Endothelial cell of umbilical vein (primary cell): ENCODE data around the gene PELI3. TPM values are rescaled to one million over a fixed set of nuclear protein-coding genes. Genes with fewer than 3 reads are reported as not detected.

Experiments used
- BruUV-seq: library from RNA; stranded (reverse); fragments of 400-500 nt; replicated peaks from 2 replicates; lab custom pipeline; 2021; lab: Mats Ljungman, UMichigan
- CTCF ChIA-PET: fragments of 300-600, 350-600 bp; sonication (Branson Sonifier 250); formaldehyde crosslinking; loops from one replicate; lab custom pipeline; 2021; ENCODE audit warnings: antibody characterized with exemption, inconsistent platforms; lab: Charles Lee
- POLR2A ChIA-PET: fragments of 300-600, 350-600 bp; sonication (Branson Sonifier 250); formaldehyde crosslinking; loops from one replicate; lab custom pipeline; 2021; ENCODE audit warnings: antibody characterized with exemption, inconsistent platforms; lab: Charles Lee
- DNase-seq: peaks from one replicate; pipeline ENCODE4 v3.0.0-alpha.2; 2011; ENCODE audit warnings: low read depth, low spot score
- FAIRE-seq: peaks from 2 replicates; lab custom pipeline; 2011; peaks lifted over from hg19 to GRCh38; lab: Jason Lieb, UNC
- H2AFZ ChIP-seq: 2 replicates; pipeline ENCODE4 v1.6.0; 2012; ENCODE audit warnings: low read depth, low read length, control low read depth, inconsistent platforms
- H3K27ac ChIP-seq: 2 replicates; pipeline ENCODE4 v1.5.1; 2011; ENCODE audit warnings: low read depth, mild to moderate bottlenecking, control low read depth, low read length, moderate library complexity; ENCODE audit not compliant: insufficient read depth
- H3K27me3 ChIP-seq, 2 experiments: 2 replicates each; pipeline versions ENCODE4 v1.6.0 to v1.6.1; 2011; ENCODE audit warnings: low read length in 2 of 2, mixed read lengths in 1 of 2; ENCODE audit not compliant: control insufficient read depth in 2 of 2, insufficient read depth in 2 of 2
- H3K36me3 ChIP-seq, 2 experiments: 2 replicates in 1 of 2; 3 replicates in 1 of 2; pipeline ENCODE4 v1.5.1; 2011; ENCODE audit warnings: low read length in 2 of 2, mild to moderate bottlenecking in 1 of 2, moderate library complexity in 1 of 2; ENCODE audit not compliant: control insufficient read depth in 2 of 2, insufficient read depth in 2 of 2; ENCODE audit errors: extremely low read depth in 1 of 2
- H3K4me1 ChIP-seq: 3 replicates; pipeline ENCODE4 v1.5.1; 2011; ENCODE audit warnings: mild to moderate bottlenecking, low read length; ENCODE audit not compliant: control insufficient read depth, insufficient read depth; ENCODE audit errors: extremely low read depth
- H3K4me2 ChIP-seq: 2 replicates; pipeline ENCODE4 v1.6.1; 2011; ENCODE audit warnings: low read length, control low read depth, mixed read lengths; ENCODE audit not compliant: insufficient read depth
- H3K4me3 ChIP-seq, 3 experiments: fragments of 200-600 bp in 1 of 3; sonication (generic), shearing (Covaris generic) in 1 of 3; replicated peaks in 1 of 3; 2 replicates each; pipeline ENCODE4 v1.5.1; 2011 to 2016; ENCODE audit warnings: control low read depth in 3 of 3, low read length in 3 of 3, mild to moderate bottlenecking in 2 of 3, inconsistent platforms in 1 of 3, low read depth in 1 of 3, moderate library complexity in 1 of 3; ENCODE audit not compliant: insufficient read depth in 1 of 3
- H3K79me2 ChIP-seq: 2 replicates; pipeline ENCODE4 v1.6.0; 2012; ENCODE audit warnings: low read length, inconsistent platforms; ENCODE audit not compliant: control insufficient read depth, insufficient read depth
- H3K9ac ChIP-seq: replicated peaks from 2 replicates; pipeline ENCODE3; 2011; ENCODE audit warnings: low read length, control low read depth; ENCODE audit not compliant: insufficient read depth; ENCODE audit errors: extremely low read depth
- H3K9me1 ChIP-seq: replicated peaks from 3 replicates; pipeline ENCODE4 v1.6.0; 2011; ENCODE audit warnings: mild to moderate bottlenecking, low read length; ENCODE audit not compliant: control insufficient read depth, insufficient read depth; ENCODE audit errors: extremely low read depth
- H3K9me3 ChIP-seq: replicated peaks from 2 replicates; pipeline ENCODE4 v1.5.1; 2012; ENCODE audit warnings: low read length, inconsistent platforms; ENCODE audit not compliant: control insufficient read depth, insufficient read depth
- H4K20me1 ChIP-seq: replicated peaks from 2 replicates; pipeline ENCODE3; 2011; ENCODE audit warnings: mild to moderate bottlenecking, low read length; ENCODE audit not compliant: control insufficient read depth, insufficient read depth; ENCODE audit errors: extremely low read depth
- EZH2 ChIP-seq: IDR thresholded peaks from 2 replicates; pipeline ENCODE4 v1.6.1; 2012; ENCODE audit warnings: borderline replicate concordance, low read depth, mild to moderate bottlenecking, moderate library complexity, low read length, inconsistent platforms; ENCODE audit not compliant: severe bottlenecking
- FOS ChIP-seq: IDR thresholded peaks from 2 replicates; pipeline ENCODE4 v1.6.1; 2011; ENCODE audit warnings: mild to moderate bottlenecking, low read length, moderate library complexity, borderline replicate concordance; ENCODE audit not compliant: insufficient read depth
- GATA2 ChIP-seq: IDR thresholded peaks from 2 replicates; pipeline ENCODE4 v1.7.0; 2011; ENCODE audit warnings: low read depth, mild to moderate bottlenecking, moderate library complexity, mixed read lengths, low read length; ENCODE audit not compliant: insufficient read length, insufficient read depth
- JUN ChIP-seq: IDR thresholded peaks from 2 replicates; pipeline ENCODE4 v1.6.1; 2011; ENCODE audit warnings: borderline replicate concordance, low read depth; ENCODE audit not compliant: insufficient read length, insufficient read depth
- MYC ChIP-seq: IDR thresholded peaks from one replicate; pipeline ENCODE4 v1.6.1; 2011; ENCODE audit warnings: mild to moderate bottlenecking, low read depth, low read length
- POLR2A ChIP-seq: IDR thresholded peaks from 2 replicates; pipeline ENCODE4 v1.6.1; 2012; ENCODE audit warnings: low read depth, mild to moderate bottlenecking, control low read depth, low read length
- POLR2AphosphoS5 ChIP-seq: IDR thresholded peaks from 2 replicates; pipeline ENCODE4 v1.6.1; 2012; ENCODE audit warnings: low read depth, mild to moderate bottlenecking, control low read depth, low read length, moderate library complexity; ENCODE audit not compliant: insufficient read depth
- dilution Hi-C: fragments of 300-500 bp; cut with MboI; formaldehyde crosslinking; loops from one replicate; pipeline ENCODE4 v1.15.0; 2019; ENCODE audit warnings: low sequenced_read_pairs; ENCODE audit not compliant: extremely low pct_ligation_motif_present
- intact Hi-C: fragments of 100-400 bp; cut with micrococcal nuclease; formaldehyde crosslinking; loops from one replicate; pipeline ENCODE4 v1.10.0; 2022
- polyA plus RNA-seq, 4 experiments: library from polyadenylated mRNA; depleted of rRNA in 3 of 4; stranded (reverse) in 3 of 4; unstranded in 1 of 4; fragments of >200 nt; gene quantifications; 2 replicates each; pipeline versions ENCODE4 v1.2.1 to v1.2.3, GENCODE V29; 2011 to 2012; ENCODE audit warnings: missing spikeins in 1 of 4
- total RNA-seq: library from RNA; stranded (reverse); gene quantifications from 2 replicates; pipeline ENCODE4 v1.2.3, GENCODE V29; 2021
- TF ChIP-seq, protein P1 (sequence below): IDR thresholded peaks from 2 replicates; pipeline ENCODE4 v1.6.1; 2011; ENCODE audit not compliant: insufficient read depth, insufficient read length
- TF ChIP-seq, protein P2 (sequence below), 2 donors: IDR thresholded peaks; 1 replicate in 1 of 2; 2 replicates in 1 of 2; pipeline ENCODE4 v1.5.1; 2011; ENCODE audit warnings: low read length in 2 of 2, mild to moderate bottlenecking in 2 of 2, moderate library complexity in 2 of 2, control low read depth in 1 of 2, inconsistent platforms in 1 of 2, low read depth in 1 of 2; ENCODE audit not compliant: insufficient read depth in 1 of 2; ENCODE audit errors: extremely low read depth in 1 of 2

The PELI3 gene
- total and polyA plus RNA-seq, 2 donors (not counting 3 experiments of a cell fraction or from before 2014, with no cell fraction given), result 2.8 to 2.9 TPM

DNA sequence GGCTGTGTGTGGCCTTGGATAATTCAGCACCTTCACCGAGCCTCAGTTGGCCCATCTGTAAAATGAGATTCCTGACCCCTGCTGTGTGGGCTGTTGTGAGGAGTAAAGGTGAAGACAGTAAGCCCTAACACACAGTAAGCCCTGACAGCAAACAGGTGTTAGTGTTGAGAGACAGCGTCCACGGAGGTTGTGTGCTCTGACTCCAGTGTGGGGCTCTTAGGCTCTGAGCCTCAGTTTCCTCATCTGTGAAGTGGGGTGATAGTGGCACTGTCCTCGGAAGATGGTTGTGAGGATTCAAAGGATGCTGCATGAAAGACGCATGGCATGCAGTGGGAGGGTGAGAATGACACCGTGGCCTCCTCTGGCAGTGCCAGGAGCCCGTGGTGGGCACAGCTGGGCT lies 27.8 kb downstream of the PELI3 start:
- Histone ChIP-seq H2AFZ (no peak overlapping the region), H4K20me1 (no peaks in the 10 kb centered on the region), H3K4me3 (no peak overlapping the region), H3K27ac (no peak overlapping the region), H3K36me3 (peaks cover 0 to 22% of the 10 kb centered on the region in 2 experiments), H3K79me2 (no peaks in the 10 kb centered on the region), H3K27me3 (no peaks in the 10 kb centered on the region), H3K4me2 (no peak overlapping the region), H3K9me3 (no peaks in the 10 kb centered on the region), H3K4me1 (no peaks in the 10 kb centered on the region), H3K9me1 (no peaks in the 10 kb centered on the region), H3K9ac (no peak overlapping the region)
- DNase-seq, result no peak
- no TSS peak for BruUV-seq
- FAIRE-seq, result no peak
- dilution Hi-C loops, result no loop called here
- intact Hi-C loops, result no loop called here
- ChIA-PET CTCF (no interaction called here), POLR2A (no interaction called here)
- no peak for TF ChIP-seq POLR2AphosphoS5
- TF ChIP-seq EZH2, result no peak
- no peak for TF ChIP-seq POLR2A
- TF ChIP-seq, protein P1, sequence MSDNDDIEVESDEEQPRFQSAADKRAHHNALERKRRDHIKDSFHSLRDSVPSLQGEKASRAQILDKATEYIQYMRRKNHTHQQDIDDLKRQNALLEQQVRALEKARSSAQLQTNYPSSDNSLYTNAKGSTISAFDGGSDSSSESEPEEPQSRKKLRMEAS, result no peak
- no peak for TF ChIP-seq GATA2
- no peak for TF ChIP-seq FOS
- TF ChIP-seq, protein P2, sequence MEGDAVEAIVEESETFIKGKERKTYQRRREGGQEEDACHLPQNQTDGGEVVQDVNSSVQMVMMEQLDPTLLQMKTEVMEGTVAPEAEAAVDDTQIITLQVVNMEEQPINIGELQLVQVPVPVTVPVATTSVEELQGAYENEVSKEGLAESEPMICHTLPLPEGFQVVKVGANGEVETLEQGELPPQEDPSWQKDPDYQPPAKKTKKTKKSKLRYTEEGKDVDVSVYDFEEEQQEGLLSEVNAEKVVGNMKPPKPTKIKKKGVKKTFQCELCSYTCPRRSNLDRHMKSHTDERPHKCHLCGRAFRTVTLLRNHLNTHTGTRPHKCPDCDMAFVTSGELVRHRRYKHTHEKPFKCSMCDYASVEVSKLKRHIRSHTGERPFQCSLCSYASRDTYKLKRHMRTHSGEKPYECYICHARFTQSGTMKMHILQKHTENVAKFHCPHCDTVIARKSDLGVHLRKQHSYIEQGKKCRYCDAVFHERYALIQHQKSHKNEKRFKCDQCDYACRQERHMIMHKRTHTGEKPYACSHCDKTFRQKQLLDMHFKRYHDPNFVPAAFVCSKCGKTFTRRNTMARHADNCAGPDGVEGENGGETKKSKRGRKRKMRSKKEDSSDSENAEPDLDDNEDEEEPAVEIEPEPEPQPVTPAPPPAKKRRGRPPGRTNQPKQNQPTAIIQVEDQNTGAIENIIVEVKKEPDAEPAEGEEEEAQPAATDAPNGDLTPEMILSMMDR (IDR thresholded peaks at IDR 0.05; ENCODE audit: extremely low read depth in 1 of 2, insufficient read depth in 1 of 2, low read depth in 1 of 2, low read length in 2 of 2), result no peak
- TF ChIP-seq JUN, result no peak
- TF ChIP-seq MYC, result no peak
